ENCODE data around the gene CTNNBL1. TPM values are rescaled to one million over a fixed set of nuclear protein-coding genes. Genes with fewer than 3 reads are reported as not detected.
A peak's percentile ranks its signal among the peaks of the same experiment; 100 is the strongest.
"Not testable (repeated sequence)": the region's sequence is repeated elsewhere in the genome, so short reads cannot be mapped to it uniquely, and the experiment has no call there.

The CTNNBL1 gene, protein sequence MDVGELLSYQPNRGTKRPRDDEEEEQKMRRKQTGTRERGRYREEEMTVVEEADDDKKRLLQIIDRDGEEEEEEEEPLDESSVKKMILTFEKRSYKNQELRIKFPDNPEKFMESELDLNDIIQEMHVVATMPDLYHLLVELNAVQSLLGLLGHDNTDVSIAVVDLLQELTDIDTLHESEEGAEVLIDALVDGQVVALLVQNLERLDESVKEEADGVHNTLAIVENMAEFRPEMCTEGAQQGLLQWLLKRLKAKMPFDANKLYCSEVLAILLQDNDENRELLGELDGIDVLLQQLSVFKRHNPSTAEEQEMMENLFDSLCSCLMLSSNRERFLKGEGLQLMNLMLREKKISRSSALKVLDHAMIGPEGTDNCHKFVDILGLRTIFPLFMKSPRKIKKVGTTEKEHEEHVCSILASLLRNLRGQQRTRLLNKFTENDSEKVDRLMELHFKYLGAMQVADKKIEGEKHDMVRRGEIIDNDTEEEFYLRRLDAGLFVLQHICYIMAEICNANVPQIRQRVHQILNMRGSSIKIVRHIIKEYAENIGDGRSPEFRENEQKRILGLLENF
- 10 to 100 TPM; 49.8 to 58.6 TPM for total RNA-seq
- long read RNA-seq, transcript CTNNBL1-201 (16 exons, 1,925 nt), result major isoform, 92 of 101 reads
- long read RNA-seq, partial matches to known transcripts, result 1 of 101 reads
- long read RNA-seq, other reads (novel, unspliced or antisense), result 8 of 101 reads

DNA sequence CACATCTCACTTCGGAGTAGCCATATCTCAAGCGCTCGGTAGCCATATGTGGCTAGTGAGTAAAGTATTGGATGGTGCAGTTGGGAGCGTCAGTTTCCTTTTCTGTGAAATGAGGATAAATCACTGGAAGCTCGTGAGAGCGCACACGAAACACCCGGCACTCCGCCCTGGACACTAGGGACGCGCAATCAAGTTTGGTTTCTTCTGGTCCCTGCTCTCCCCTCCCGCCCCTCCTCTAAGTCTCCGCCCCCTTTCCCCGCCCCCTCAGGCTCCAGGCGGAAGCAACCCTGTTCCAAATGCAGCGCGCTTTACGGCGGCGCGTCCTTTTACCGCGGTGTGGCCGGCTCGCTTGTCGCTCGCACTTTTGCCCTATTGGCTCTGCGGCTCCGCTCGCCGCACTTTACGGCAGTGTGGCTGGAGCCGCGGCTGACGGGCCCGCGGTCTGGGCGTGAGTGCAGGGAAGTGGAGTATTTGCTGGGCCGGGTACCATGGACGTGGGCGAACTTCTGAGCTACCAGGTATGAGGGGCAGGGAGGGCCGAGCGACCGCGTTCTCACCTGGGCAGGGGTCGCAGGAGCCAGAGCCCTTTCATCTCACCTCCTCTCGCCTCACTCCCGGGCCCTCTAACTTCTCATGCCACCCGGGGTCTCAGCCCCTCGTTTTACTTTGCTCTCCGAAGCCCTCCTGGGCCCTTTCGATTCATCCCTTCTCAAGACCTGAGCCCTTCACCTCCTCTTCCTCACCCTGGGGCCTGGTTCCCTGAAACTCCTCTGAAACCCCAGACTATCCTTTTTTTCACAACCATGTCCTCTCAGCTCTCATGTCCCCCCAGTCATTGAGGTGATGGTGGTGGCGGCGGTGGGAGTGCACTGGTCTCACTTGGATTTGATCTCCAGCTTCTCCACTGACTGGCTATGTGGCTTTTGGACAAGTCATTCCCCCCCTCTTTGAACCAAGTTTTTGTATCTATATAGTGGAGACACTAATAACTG lies at the start of gene CTNNBL1:
Gene CTNNBL1, plus strand, starts transcription at position 396 of the 992 bp plus-strand sequence. Its CDS starts 93 bp downstream, at position 489.
- ATAC-seq (peak; percentile 99), DNase-seq (peak; percentile 99)
- intact Hi-C loops (cut with DNase I), result no loop called here

DNA sequence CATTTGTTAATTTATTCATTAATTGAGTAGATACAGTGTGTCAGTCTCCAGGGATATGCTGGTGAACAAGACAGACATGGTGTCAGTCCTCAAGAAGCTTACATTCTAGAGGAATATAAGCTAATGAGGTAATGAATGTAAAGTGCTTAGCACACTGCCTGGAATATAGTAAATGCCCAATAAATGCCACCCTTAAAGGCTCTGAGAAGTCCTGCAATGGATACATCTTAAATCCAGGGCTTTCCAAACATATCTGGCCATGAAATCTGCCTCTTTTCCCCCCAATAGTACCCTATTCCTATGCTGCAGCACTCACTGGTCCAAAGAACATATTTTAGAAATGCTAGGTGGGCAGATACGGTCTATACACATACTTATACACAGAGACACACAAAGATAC lies 49.2 kb upstream of the CTNNBL1 start:
- intact Hi-C loops (cut with DNase I), result no loop called here
- no peak for ATAC-seq
- no peak for DNase-seq

GRCh38 chr20:37647946-37648345 lies 45.9 kb upstream of the CTNNBL1 start:
- DNase-seq (no peak), ATAC-seq (no peak)
- intact Hi-C loops (cut with DNase I), result no loop called here

- intact Hi-C loops (cut with DNase I), result no loop called here
- no peak for DNase-seq
- peak in 1 of 2 donors; percentile 57 for ATAC-seq
Measured at GRCh38 chr20:37649017-37649416, 44.8 kb upstream of the CTNNBL1 start.

- no peak for ATAC-seq
- intact Hi-C loops (cut with DNase I), result loop anchor here in 1 of 2 donors (5.0 to 10.0 kb wide), 2 partner anchors 105 to 572 kb away; no protein-coding TSS in a partner anchor
- DNase-seq, result no peak
Measured at GRCh38 chr20:37649676-37650370, 44.0 kb upstream of the CTNNBL1 start.

DNA sequence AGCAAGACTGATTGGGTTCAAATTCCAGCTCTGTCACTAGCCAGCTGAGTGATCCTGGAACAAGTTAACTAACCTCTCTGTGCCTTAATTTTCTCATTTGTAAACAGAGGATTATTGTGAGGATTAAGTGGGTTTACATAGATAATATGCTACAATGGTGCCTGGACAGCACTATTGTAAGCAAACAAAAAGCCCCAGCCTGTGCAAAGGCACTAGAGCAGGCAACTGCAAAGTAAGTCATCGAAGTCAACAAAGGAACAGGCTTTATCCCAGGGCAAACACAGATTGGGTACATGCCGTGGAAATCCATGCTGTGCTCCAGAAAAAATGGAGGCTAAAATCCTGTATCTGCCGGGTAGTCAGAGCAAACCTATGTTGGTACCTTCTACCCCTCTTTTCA lies 43.2 kb upstream of the CTNNBL1 start:
- ATAC-seq (no peak), DNase-seq (no peak)
- intact Hi-C loops (cut with DNase I), result loop anchor here in 1 of 2 donors (5.0 to 10.0 kb wide), 2 partner anchors 104 to 572 kb away; no protein-coding TSS in a partner anchor

DNA sequence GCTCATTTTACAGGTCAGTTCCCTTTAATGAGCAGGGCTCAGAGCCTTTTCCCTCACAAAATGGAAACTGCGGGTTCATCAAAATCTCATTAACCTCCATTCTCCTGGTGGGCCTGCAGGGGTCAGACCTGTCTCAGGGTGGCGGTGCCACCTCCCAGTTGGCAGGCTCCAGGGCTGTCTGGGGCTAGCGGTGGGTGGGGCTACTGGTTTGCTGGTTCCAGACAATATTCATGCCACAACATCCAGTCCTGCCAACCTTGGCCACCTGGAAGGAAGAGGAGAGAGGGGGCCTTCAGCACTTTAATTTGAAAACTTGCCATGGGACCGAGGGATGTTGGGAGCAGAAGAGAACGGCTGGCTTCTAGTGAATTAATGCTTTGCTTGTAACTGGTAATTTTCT lies 41.9 kb upstream of the CTNNBL1 start:
- peak; percentile 87 to 88 for ATAC-seq
- DNase-seq, result peak; percentile 62
- intact Hi-C loops (cut with DNase I), result loop anchor here in 1 of 2 donors (5.0 to 10.0 kb wide), 2 partner anchors 103 to 570 kb away; no protein-coding TSS in a partner anchor

GRCh38 chr20:37656945-37657344 lies 36.9 kb upstream of the CTNNBL1 start:
- DNase-seq, result no peak
- intact Hi-C loops (cut with DNase I), result loop anchor here in 1 of 2 donors (10.0 kb wide), 1 partner anchor 98 kb away; no protein-coding TSS in a partner anchor
- no peak for ATAC-seq

- ATAC-seq (no peak), DNase-seq (no peak)
- intact Hi-C loops (cut with DNase I), result loop anchor here in 1 of 2 donors (10.0 kb wide), 1 partner anchor 97 kb away; no protein-coding TSS in a partner anchor
Measured at GRCh38 chr20:37657924-37658804, 35.7 kb upstream of the CTNNBL1 start.

DNA sequence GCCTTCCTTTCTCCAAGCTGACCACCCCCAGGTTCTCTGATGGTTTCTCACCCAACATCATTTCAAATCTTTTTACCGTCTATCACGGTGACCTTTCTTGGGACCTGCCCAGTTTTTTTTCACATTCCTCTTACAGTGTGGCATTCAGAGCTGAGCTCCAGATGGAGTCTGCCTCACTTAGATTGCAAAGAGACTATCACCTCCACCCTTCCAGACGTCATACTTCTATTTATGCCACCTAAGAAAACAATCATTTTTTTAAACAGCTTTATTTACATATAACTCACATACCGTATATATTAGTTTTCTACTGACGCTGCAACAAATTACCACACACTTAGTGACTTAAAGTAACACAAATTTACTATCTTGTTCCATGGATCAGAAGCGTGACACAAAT lies 32.3 kb upstream of the CTNNBL1 start:
- ATAC-seq, result no peak
- intact Hi-C loops (cut with DNase I), result no loop called here
- DNase-seq, result no peak

DNA sequence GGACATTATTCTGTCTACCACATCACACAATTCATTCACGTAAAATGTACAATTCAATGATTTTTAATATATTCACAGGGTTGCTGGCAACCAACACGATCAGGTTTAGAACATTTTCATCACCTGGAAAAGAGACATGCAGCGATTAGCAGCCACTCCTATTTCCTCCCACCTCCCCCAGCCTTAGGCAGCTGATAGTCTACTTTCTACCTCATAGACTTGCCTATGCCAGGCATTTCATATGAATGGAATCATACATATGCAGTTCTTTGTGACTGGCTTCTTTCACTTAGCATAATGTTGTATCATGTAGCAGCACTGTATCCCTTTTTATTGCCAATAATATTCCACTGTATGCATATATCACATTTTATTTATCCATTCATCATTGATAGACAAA lies 31.5 kb upstream of the CTNNBL1 start:
- intact Hi-C loops (cut with DNase I), result no loop called here
- ATAC-seq (no peak), DNase-seq (no peak)

DNA sequence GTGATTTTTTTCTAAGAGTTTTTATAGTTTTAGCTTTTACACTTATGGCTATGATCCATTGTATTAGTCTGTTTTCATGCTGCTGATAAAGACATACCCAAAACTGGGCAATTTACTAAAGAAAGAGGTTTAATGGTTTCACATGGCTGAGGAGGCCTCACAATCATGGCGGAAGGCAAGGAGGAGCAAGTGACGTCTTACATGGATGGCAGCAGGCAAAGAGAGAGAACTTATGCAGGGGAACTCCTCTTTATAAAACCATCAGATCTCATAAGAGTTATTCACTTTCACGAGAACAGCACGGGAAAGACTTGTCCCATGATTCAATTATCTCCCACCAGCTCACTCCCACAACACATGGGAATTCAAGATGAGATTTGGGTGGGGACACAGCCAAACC lies 29.2 kb upstream of the CTNNBL1 start:
- ATAC-seq; DNase-seq; intact Hi-C loops (cut with DNase I): not testable (repeated sequence)

- ATAC-seq, result no peak
- intact Hi-C loops (cut with DNase I), result no loop called here
- no peak for DNase-seq
Measured at GRCh38 chr20:37668166-37668565, 25.7 kb upstream of the CTNNBL1 start.

DNA sequence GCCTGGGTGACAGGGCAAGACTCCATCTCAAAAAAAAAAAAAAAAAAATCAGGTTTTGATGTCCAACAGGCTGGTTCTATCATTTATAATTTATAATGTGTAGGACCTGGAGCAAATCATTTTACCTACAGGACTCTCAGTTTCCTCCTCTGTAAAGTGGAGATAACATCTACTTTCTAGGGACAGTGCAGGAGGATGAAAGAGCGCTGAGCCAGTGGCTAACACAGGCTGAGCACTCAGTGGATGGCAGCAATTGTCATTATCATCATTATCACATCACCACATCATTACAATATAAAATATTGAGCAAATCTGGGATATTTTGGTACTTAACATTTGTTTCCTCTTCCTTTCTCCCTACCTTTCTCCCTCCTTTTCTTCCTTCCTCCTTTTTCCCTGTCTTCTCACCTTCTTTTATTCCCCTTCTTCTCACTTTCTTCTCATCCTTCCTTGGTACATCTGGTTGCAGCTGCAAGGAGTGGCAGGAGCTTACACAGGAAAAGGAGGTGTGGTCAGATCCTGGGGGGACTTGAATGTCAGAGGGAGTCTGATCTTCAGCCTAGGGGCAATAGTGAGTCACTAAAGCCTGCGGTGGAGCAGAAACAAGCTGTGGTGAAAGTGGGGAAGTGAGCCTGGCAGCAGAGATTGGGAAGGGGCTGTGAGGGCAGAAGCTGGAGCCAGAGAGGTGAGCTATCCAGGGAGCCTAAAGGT lies 24.6 kb upstream of the CTNNBL1 start:
- ATAC-seq (no peak), DNase-seq (no peak)
- intact Hi-C loops (cut with DNase I), result no loop called here

GRCh38 chr20:37669773-37670236 lies 24.0 kb upstream of the CTNNBL1 start:
- no peak for DNase-seq
- intact Hi-C loops (cut with DNase I), result no loop called here
- ATAC-seq, result no peak

DNA sequence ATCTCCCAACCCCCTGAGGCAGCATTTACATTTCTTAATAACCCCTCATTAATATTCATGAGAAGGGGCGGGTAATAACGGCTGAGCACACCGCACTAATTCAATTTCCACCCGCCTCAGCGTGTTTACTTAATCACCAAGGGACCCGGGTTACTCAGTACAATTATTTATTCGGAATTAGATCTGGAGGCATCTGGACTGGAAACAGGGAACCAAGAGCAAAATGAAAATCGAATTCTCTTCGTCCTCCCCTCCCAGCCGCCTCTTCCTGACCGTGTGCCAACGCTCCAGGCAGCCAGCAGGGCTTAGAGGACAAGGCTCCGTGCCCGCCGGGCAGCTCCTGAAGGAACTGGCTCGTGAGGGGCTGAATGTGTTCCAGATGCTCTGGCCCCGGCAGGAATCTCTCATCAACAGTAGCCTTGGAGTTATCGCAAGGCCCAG lies 23.5 kb upstream of the CTNNBL1 start:
- intact Hi-C loops (cut with DNase I), result no loop called here
- no peak for DNase-seq
- peak; percentile 44 to 61 for ATAC-seq

DNA sequence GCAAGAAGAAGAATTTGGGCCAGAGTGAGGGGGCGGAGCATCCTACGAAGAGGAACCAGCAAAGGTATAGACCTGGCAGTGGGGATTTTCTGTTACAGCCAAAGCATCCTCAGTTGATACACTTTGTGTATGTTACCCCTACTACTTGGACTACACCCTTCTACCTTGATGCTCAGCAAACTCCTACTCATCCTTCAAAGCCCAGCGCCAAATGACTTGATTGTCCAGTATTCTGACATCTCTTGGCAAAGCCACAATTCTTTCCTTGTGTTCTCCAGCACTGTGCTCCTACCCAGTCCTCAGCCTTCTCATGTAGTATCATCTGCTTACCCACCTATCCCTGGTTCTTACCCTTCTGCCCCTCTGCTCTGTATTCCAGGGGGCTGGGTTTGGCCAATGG lies 21.7 kb upstream of the CTNNBL1 start:
- no peak for DNase-seq
- intact Hi-C loops (cut with DNase I), result no loop called here
- ATAC-seq, result no peak

All from left cardiac atrium (tissue), 4 donors.